ENCODE measurements around the gene RNF220.

RNF220 gene

GRCh38 chr1:44672961-44673674, 268.1 kb downstream of the RNF220 start:
- no peak for DNase-seq (ENCODE audit: low spot score)

GRCh38 chr1:44673675-44674112, 268.6 kb downstream of the RNF220 start:
- DNase-seq (ENCODE audit: low spot score) = no peak
- FAIRE-seq = no peak

More at GRCh38 chr1:44672961-44673674, 268.1 kb downstream of the RNF220 start:
- FAIRE-seq = no peak

- peak; percentile 99 for DNase-seq (ENCODE audit: low spot score)
- FAIRE-seq = peak; percentile 83
These were observed 269.3 kb downstream of the RNF220 start, which contains the start of the genes ARMH1 and TMEM53 for GRCh38 chr1:44674113-44675000. ARMH1 (plus strand) TSS chr1:44674714; CDS start chr1:44689698, 14,984 bp downstream. TMEM53 (minus strand) TSS chr1:44674481; CDS start chr1:44674391, 90 bp downstream.

GRCh38 chr1:44675186-44675585, 270.1 kb downstream of the RNF220 start:
- DNase-seq (ENCODE audit: low spot score) = no peak
- FAIRE-seq = no peak

GRCh38 chr1:44676484-44677200, 271.6 kb downstream of the RNF220 start:
- FAIRE-seq (no peak), DNase-seq (ENCODE audit: low spot score) (no peak)

- FAIRE-seq (no peak), DNase-seq (ENCODE audit: low spot score) (peak; percentile 62)
These were observed 272.2 kb downstream of the RNF220 start for GRCh38 chr1:44677201-44677766.

GRCh38 chr1:44678120-44678519, 273.1 kb downstream of the RNF220 start:
- FAIRE-seq = no peak

GRCh38 chr1:44678626-44679025, 273.6 kb downstream of the RNF220 start:
- FAIRE-seq = no peak
- no peak for DNase-seq (ENCODE audit: low spot score)

More at GRCh38 chr1:44678120-44678519, 273.1 kb downstream of the RNF220 start:
- no peak for DNase-seq (ENCODE audit: low spot score)

GRCh38 chr1:44679468-44679867, 274.4 kb downstream of the RNF220 start:
- no peak for FAIRE-seq

GRCh38 chr1:44681905-44682882, 277.1 kb downstream of the RNF220 start:
- no peak for FAIRE-seq
- DNase-seq (ENCODE audit: low spot score) = no peak

More at GRCh38 chr1:44679468-44679867, 274.4 kb downstream of the RNF220 start:
- no peak for DNase-seq (ENCODE audit: low spot score)

GRCh38 chr1:44682883-44683265, 277.8 kb downstream of the RNF220 start:
- DNase-seq (ENCODE audit: low spot score) (no peak), FAIRE-seq (no peak)

GRCh38 chr1:44684525-44684924, 279.5 kb downstream of the RNF220 start:
- DNase-seq (ENCODE audit: low spot score) = no peak

GRCh38 chr1:44685218-44685617, 280.2 kb downstream of the RNF220 start:
- no peak for FAIRE-seq
- no peak for DNase-seq (ENCODE audit: low spot score)

More at GRCh38 chr1:44684525-44684924, 279.5 kb downstream of the RNF220 start:
- FAIRE-seq = no peak

- FAIRE-seq = no peak
- no peak for DNase-seq (ENCODE audit: low spot score)
These were observed 280.8 kb downstream of the RNF220 start for GRCh38 chr1:44685881-44686280.

- DNase-seq (ENCODE audit: low spot score) = no peak
- FAIRE-seq = no peak
These were observed 283.8 kb downstream of the RNF220 start for GRCh38 chr1:44688760-44689446.

GRCh38 chr1:44689447-44689765, 284.4 kb downstream of the RNF220 start:
- DNase-seq (ENCODE audit: low spot score) (no peak), FAIRE-seq (no peak)

- FAIRE-seq (no peak), DNase-seq (ENCODE audit: low spot score) (no peak)
These were observed 288.1 kb downstream of the RNF220 start for GRCh38 chr1:44693159-44693558.

- no peak for DNase-seq (ENCODE audit: low spot score)
- FAIRE-seq = no peak
These were observed 288.8 kb downstream of the RNF220 start for GRCh38 chr1:44693900-44694299.

- FAIRE-seq = no peak
- DNase-seq (ENCODE audit: low spot score) = no peak
These were observed 289.9 kb downstream of the RNF220 start for GRCh38 chr1:44694863-44695478.

Measured in urothelium cell line (cell line).